Colonic mucosa (tissue), 4 donors: Measurements from ENCODE around the gene FAM78A. TPM values are rescaled to one million over a fixed set of nuclear protein-coding genes. Genes with fewer than 3 reads are reported as not detected.
"Not testable (repeated sequence)": the region's sequence is repeated elsewhere in the genome, so short reads cannot be mapped to it uniquely, and the experiment has no call there.

ENCODE experiments used
- DNase-seq: peaks from one replicate; pipeline ENCODE4 v3.0.0-alpha.2; 2020
- H3K27ac ChIP-seq: fragments of 200-600 bp; one replicate; pipeline ENCODE4 v1.8.0; 2021
- H3K27me3 ChIP-seq: fragments of 200-600 bp; one replicate; pipeline ENCODE4 v1.8.0; 2021
- H3K36me3 ChIP-seq: fragments of 200-600 bp; one replicate; pipeline ENCODE4 v1.8.0; 2021
- H3K4me1 ChIP-seq: fragments of 200-600 bp; one replicate; pipeline ENCODE4 v1.8.0; 2021; ENCODE audit warnings: mild to moderate bottlenecking
- H3K4me3 ChIP-seq: fragments of 200-600 bp; one replicate; pipeline ENCODE4 v1.8.0; 2021
- H3K9ac ChIP-seq, 2 donors: one replicate each; pipeline ENCODE4 v1.7.0; 2013; ENCODE audit warnings: control low read depth in 2 of 2, low read depth in 2 of 2, low read length in 2 of 2
- H3K9me3 ChIP-seq: fragments of 200-600 bp; one replicate; pipeline ENCODE4 v1.8.0; 2021
- intact Hi-C: fragments of 100-400 bp; cut with DNase I; formaldehyde crosslinking; loops from one replicate; pipeline ENCODE4 v1.14.1; 2022
- total RNA-seq, 2 donors: library from RNA; stranded (reverse); fragmentation: NEBNext Ultra II Directional in 1 of 2; extraction: Animal tissue kit (Norgen Biotek cat#: 25700) in 1 of 2; gene quantifications; one replicate each; pipeline ENCODE4 v1.2.1, GENCODE V29; 2021
- TF ChIP-seq, protein P1 (sequence below): fragments of 200-600 bp; IDR thresholded peaks from one replicate; pipeline ENCODE4 v1.8.0; 2022; ENCODE audit warnings: antibody characterized with exemption, mild to moderate bottlenecking
- donor health status: healthy.
- donor health status: DM: no; HTN: no; CAD: no.
- donor health status: DM: no; HTN: no; CAD: no.

FAM78A gene
- total RNA-seq, 2 donors from 2014 or later, result 1.5 to 2.0 TPM

GRCh38 chr9:131274674-131275331, 1.5 kb downstream of the FAM78A start:
- intact Hi-C loops, result no loop called here
- peak overlapping the region; percentile 58 to 72 for H3K9ac ChIP-seq
- TF ChIP-seq, protein P1, sequence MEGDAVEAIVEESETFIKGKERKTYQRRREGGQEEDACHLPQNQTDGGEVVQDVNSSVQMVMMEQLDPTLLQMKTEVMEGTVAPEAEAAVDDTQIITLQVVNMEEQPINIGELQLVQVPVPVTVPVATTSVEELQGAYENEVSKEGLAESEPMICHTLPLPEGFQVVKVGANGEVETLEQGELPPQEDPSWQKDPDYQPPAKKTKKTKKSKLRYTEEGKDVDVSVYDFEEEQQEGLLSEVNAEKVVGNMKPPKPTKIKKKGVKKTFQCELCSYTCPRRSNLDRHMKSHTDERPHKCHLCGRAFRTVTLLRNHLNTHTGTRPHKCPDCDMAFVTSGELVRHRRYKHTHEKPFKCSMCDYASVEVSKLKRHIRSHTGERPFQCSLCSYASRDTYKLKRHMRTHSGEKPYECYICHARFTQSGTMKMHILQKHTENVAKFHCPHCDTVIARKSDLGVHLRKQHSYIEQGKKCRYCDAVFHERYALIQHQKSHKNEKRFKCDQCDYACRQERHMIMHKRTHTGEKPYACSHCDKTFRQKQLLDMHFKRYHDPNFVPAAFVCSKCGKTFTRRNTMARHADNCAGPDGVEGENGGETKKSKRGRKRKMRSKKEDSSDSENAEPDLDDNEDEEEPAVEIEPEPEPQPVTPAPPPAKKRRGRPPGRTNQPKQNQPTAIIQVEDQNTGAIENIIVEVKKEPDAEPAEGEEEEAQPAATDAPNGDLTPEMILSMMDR, result no peak
- peak overlapping the region; percentile 62 for H3K4me3 ChIP-seq
- no peak for DNase-seq
- peaks cover 13% of the 10 kb centered on the region for H3K27me3 ChIP-seq
- no peaks in the 10 kb centered on the region for H3K9me3 ChIP-seq
- peak overlapping the region; percentile 75 for H3K27ac ChIP-seq
- no peaks in the 10 kb centered on the region for H3K4me1 ChIP-seq
- no peaks in the 10 kb centered on the region for H3K36me3 ChIP-seq

DNA sequence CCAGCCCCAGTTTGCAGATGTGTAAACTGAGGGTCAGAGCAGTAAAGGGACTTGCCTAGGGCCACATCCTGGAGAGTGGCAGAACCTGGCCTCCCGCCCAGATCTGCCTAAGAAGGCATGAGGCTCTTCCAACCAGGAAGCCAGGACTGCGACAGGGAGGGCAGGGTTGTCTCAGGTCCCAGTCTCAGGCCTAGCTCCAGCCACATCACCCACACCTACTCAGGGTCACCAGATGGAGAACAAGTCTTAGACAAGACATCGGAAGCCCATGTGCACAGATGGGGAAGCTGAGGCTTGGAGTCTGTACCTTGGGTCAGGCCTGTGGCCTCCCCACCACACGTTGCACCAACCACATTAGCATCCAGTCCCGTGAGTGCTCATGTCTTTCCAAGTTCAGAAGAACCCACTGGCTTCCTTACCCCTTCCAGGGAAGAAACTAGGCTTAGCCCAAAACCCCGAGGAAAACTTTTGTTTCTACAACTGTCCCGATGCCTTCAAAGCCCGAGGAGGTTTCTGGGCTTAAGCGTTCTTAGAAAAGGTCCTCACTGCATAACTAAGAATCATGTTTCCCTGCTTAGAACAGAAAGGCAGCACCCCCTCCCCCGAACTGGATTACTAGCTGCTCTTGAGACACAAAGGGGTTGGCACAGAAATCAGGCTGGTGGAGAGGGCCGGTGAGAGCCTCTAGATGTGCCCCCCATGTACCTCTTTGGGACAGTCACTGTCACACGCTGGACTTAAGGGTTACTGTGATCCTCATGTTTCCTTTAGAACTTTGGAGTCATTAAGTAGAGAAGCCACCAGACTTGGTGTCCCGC, 2.2 kb downstream of the FAM78A start:
- DNase-seq, result no peak
- peaks cover 13% of the 10 kb centered on the region for H3K27me3 ChIP-seq
- H3K4me1 ChIP-seq, result no peaks in the 10 kb centered on the region
- TF ChIP-seq, protein P1, result no peak
- intact Hi-C loops, result no loop called here
- peak overlapping the region; percentile 62 for H3K4me3 ChIP-seq
- peak overlapping the region; percentile 64 to 72 for H3K9ac ChIP-seq
- H3K27ac ChIP-seq, result peak overlapping the region; percentile 75
- H3K36me3 ChIP-seq, result no peaks in the 10 kb centered on the region
- H3K9me3 ChIP-seq, result no peaks in the 10 kb centered on the region

- intact Hi-C loops, result no loop called here
- no peaks in the 10 kb centered on the region for H3K36me3 ChIP-seq
- TF ChIP-seq, protein P1, result no peak
- peaks cover 13% of the 10 kb centered on the region for H3K27me3 ChIP-seq
- H3K27ac ChIP-seq, result peak overlapping the region; percentile 75
- no peaks in the 10 kb centered on the region for H3K4me1 ChIP-seq
- DNase-seq, result no peak
- peak overlapping the region; percentile 64 to 72 for H3K9ac ChIP-seq
- H3K9me3 ChIP-seq, result no peaks in the 10 kb centered on the region
- peak overlapping the region; percentile 62 for H3K4me3 ChIP-seq
Measured at GRCh38 chr9:131273146-131273855, 3.0 kb downstream of the FAM78A start.

GRCh38 chr9:131272212-131272611, 4.1 kb downstream of the FAM78A start:
- no peaks in the 10 kb centered on the region for H3K4me1 ChIP-seq
- no peaks in the 10 kb centered on the region for H3K36me3 ChIP-seq
- H3K9me3 ChIP-seq, result no peaks in the 10 kb centered on the region
- H3K9ac ChIP-seq, result peak overlapping the region in 1 of 2 donors; percentile 19
- TF ChIP-seq, protein P1, result no peak
- DNase-seq, result no peak
- no peak overlapping the region for H3K27ac ChIP-seq
- intact Hi-C loops, result no loop called here
- peaks cover 10% of the 10 kb centered on the region for H3K27me3 ChIP-seq
- H3K4me3 ChIP-seq, result no peak overlapping the region

DNA sequence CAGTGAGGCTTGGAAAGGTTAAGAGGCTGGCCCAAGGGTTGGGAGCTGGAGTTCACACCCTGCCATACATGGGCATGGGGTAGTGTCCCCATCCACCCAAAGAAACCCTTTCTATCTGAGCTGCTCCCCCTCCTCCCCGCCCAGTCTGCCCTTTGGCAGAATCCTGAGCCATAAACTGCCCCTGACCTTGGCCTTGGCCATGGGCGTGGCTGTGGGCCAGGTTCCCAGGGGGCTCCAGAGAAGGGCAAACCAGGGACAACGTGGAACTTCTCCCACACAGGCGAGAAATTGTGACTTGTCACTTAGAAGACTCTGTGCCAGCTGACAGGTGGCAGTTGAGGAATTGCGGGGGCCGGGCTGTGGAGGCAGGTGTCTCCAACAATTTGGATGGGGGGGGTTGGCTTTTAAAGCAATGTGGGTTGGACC, 4.8 kb downstream of the FAM78A start:
- no peaks in the 10 kb centered on the region for H3K4me1 ChIP-seq
- intact Hi-C loops, result no loop called here
- no peaks in the 10 kb centered on the region for H3K9me3 ChIP-seq
- no peaks in the 10 kb centered on the region for H3K36me3 ChIP-seq
- H3K27me3 ChIP-seq, result peaks cover 8% of the 10 kb centered on the region
- peak overlapping the region in 1 of 2 donors; percentile 22 for H3K9ac ChIP-seq
- H3K4me3 ChIP-seq, result no peak overlapping the region
- TF ChIP-seq, protein P1, result no peak
- no peak for DNase-seq
- H3K27ac ChIP-seq, result peak overlapping the region; percentile 75

GRCh38 chr9:131271016-131271273, 5.4 kb downstream of the FAM78A start:
- H3K4me3 ChIP-seq, DNase-seq, H3K9me3 ChIP-seq, H3K9ac ChIP-seq, intact Hi-C loops, H3K36me3 ChIP-seq, H3K4me1 ChIP-seq, H3K27me3 ChIP-seq: not testable (repeated sequence)
- peak overlapping the region; percentile 75 for H3K27ac ChIP-seq
